Panc1 (cell line): ENCODE results near the gene TMX1.

ENCODE experiments used
- POLR2AphosphoS5 ChIP-seq: IDR thresholded peaks from 2 replicates; pipeline ENCODE4 v1.6.1; 2012; ENCODE audit warnings: mild to moderate bottlenecking, low read depth, low read length, moderate library complexity
- TF ChIP-seq, protein P1 (sequence below): fragments of 450-650 bp; IDR thresholded peaks from 2 replicates; pipeline ENCODE4 v1.5.1; 2017; ENCODE audit warnings: mild to moderate bottlenecking

DNA sequence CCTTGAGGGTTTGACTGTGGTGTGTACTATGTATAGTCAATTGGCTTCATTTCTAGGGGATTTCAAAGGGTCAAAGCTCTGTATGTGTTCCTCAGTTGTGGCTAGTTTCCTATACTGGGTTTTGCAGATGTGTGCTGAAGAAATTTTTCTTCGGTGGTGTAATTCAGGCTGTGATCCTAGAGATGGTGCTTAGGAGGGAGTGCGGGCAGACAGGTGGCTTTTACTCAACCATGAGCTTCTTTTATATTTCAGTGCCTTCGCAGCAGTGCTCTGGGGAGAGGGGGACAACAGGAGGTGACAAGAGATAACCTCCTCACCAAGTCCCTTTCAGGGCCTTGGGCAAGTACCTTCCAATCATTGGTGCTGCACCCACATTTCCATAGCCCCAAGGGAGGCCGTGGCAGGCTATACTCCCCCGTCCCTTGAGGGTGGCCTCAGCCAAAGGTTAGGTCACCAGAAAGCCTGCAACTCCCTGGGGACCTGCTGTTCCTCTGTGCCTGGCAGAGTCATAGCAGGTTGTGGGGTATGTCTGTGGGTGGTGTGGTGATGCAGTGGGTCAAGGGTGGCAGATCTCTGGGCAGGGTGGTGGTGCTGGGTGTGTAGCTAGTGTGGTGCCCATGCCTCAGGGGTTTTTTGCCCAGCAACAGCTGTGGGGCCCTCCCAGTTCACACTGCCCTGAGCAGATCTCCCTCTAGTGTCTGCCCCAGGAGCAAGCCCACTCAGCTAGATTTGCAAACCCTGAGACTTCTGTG lies 37.0 kb upstream of the TMX1 start:
- TF ChIP-seq, protein P1, sequence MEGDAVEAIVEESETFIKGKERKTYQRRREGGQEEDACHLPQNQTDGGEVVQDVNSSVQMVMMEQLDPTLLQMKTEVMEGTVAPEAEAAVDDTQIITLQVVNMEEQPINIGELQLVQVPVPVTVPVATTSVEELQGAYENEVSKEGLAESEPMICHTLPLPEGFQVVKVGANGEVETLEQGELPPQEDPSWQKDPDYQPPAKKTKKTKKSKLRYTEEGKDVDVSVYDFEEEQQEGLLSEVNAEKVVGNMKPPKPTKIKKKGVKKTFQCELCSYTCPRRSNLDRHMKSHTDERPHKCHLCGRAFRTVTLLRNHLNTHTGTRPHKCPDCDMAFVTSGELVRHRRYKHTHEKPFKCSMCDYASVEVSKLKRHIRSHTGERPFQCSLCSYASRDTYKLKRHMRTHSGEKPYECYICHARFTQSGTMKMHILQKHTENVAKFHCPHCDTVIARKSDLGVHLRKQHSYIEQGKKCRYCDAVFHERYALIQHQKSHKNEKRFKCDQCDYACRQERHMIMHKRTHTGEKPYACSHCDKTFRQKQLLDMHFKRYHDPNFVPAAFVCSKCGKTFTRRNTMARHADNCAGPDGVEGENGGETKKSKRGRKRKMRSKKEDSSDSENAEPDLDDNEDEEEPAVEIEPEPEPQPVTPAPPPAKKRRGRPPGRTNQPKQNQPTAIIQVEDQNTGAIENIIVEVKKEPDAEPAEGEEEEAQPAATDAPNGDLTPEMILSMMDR, result no peak
- no peak for TF ChIP-seq POLR2AphosphoS5
